CD4-positive, alpha-beta T cell (primary cell): Measurements from ENCODE around the gene ARHGEF4. TPM values are rescaled to one million over a fixed set of nuclear protein-coding genes. Genes with fewer than 3 reads are reported as not detected.

Experiments
- ATAC-seq: fragments of 200-7000 bp; cut with Tn5 transposase; one replicate; pipeline ENCODE4 v1.10.0; 2022; ENCODE audit warnings: mild to moderate bottlenecking; ENCODE audit not compliant: poor library complexity
- CTCF ChIA-PET: fragments of 350-600 bp; sonication (Branson Sonifier 250); formaldehyde crosslinking; loops from one replicate; lab custom pipeline; 2021; ENCODE audit warnings: antibody characterized with exemption, inconsistent platforms; lab: Charles Lee
- POLR2A ChIA-PET: fragments of 350-600 bp; sonication (Branson Sonifier 250); formaldehyde crosslinking; loops from one replicate; lab custom pipeline; 2021; ENCODE audit warnings: antibody characterized with exemption, inconsistent platforms; lab: Charles Lee
- DNase-seq, 14 experiments: peaks; one replicate each; pipeline ENCODE4 v3.0.0-alpha.2; 2013 to 2020; ENCODE audit warnings: mixed read lengths in 2 of 14
- H3K27ac ChIP-seq, 2 donors: one replicate each; pipeline versions ENCODE4 v1.5.1 to v1.7.0; 2013; ENCODE audit warnings: low read length in 2 of 2, low read depth in 1 of 2, mild to moderate bottlenecking in 1 of 2
- H3K27me3 ChIP-seq, 2 experiments: 1 replicate in 1 of 2; 2 replicates in 1 of 2; pipeline versions ENCODE4 v1.6.1 to v1.7.0; 2013; ENCODE audit warnings: low read length in 2 of 2, control low read depth in 1 of 2, mild to moderate bottlenecking in 1 of 2, moderate library complexity in 1 of 2; ENCODE audit not compliant: insufficient read depth in 2 of 2, control insufficient read depth in 1 of 2
- H3K36me3 ChIP-seq: one replicate; pipeline ENCODE4 v1.6.1; 2013; ENCODE audit warnings: low read length, control low read depth; ENCODE audit not compliant: insufficient read depth
- H3K4me1 ChIP-seq: one replicate; pipeline ENCODE4 v1.6.1; 2013; ENCODE audit warnings: low read length, control low read depth; ENCODE audit not compliant: insufficient read depth
- H3K4me3 ChIP-seq: one replicate; pipeline ENCODE4 v1.5.1; 2013; ENCODE audit warnings: mild to moderate bottlenecking, low read length, moderate library complexity
- H3K9me3 ChIP-seq, 2 experiments: 1 replicate in 1 of 2; 2 replicates in 1 of 2; pipeline versions ENCODE4 v1.6.1 to v1.7.0; 2013; ENCODE audit warnings: low read length in 2 of 2, mild to moderate bottlenecking in 2 of 2, control low read depth in 1 of 2, moderate library complexity in 1 of 2; ENCODE audit not compliant: control insufficient read depth in 1 of 2, insufficient read depth in 1 of 2
- H3K27ac Mint-ChIP-seq: one replicate; pipeline ENCODE4 v1.8.0; 2020; ENCODE audit warnings: mixed read lengths
- H3K27me3 Mint-ChIP-seq: one replicate; pipeline ENCODE4 v1.8.0; 2021; ENCODE audit warnings: mixed read lengths
- H3K36me3 Mint-ChIP-seq: one replicate; pipeline ENCODE4 v1.8.0; 2021; ENCODE audit warnings: low read depth, mixed read lengths
- H3K4me1 Mint-ChIP-seq: one replicate; pipeline ENCODE4 v1.8.0; 2021; ENCODE audit warnings: low read depth, mixed read lengths
- H3K4me3 Mint-ChIP-seq: one replicate; pipeline ENCODE4 v1.8.0; 2020; ENCODE audit warnings: mild to moderate bottlenecking, mixed read lengths
- H3K9me3 Mint-ChIP-seq: one replicate; pipeline ENCODE4 v1.8.0; 2020; ENCODE audit warnings: mixed read lengths
- intact Hi-C, 2 experiments: fragments of 100-400 bp; cut with DNase I in 1 of 2; cut with micrococcal nuclease in 1 of 2; formaldehyde crosslinking; loops; one replicate each; pipeline versions ENCODE4 v1.15.1 to v1.9.0; 2023 to 2025; cut with DNase I, micrococcal nuclease
- total RNA-seq, 174 experiments: library from RNA in 2 of 174; stranded (reverse) in 2 of 174; gene quantifications; one replicate each; pipeline ENCODE4 v1.2.3 and lab custom pipeline; 2021 to 2026
- TF ChIP-seq, protein P1 (sequence below): fragments of 200-600 bp; IDR thresholded peaks from one replicate; pipeline ENCODE4 v1.8.0; 2022; ENCODE audit warnings: antibody characterized with exemption, mild to moderate bottlenecking

Gene ARHGEF4
- total RNA-seq, 2 experiments from 2014 or later, result 3.6 to 4.1 TPM

DNA sequence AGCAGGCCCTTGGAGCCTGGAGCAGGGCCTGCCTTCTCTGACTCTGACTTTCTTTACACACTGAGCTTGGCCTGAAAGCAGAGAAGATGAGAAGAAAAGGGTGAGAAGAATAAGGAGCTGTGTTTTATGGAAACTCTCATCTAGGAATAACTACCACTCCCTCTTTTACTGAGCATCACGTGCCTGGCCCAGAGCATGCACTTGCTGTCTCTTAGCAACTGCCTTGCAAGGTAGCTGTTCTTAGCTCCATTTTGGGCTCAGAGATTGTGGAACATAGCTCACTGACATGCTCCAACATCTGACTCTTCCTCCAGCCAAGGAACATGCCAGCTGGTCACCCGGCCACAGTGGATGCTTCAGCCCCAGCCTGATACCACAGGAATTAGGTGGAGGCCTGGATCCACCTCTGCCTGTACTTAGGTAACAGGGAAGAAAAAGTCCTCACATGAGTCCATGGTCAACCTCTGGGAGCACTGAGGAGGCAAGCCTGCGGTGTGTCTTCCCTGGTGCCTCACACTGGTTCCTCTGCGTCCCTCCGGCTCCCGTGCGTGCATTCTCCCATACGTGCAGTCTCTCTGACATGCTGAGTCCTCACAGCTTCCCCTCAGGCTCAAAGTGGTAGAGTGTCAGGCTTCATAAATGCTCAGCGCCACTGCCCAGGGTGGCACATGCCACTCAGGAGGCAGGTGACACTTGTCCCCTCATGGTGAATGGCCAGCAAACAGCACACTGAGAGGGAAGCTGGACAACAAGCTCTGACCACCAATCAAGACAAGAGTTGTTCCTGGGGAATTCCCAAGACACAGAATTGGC lies 45.7 kb upstream of the ARHGEF4 start:
- intact Hi-C loops, result loop anchor here in 1 of 2 experiments (10.0 kb wide), 1 partner anchor 704 kb away; the partner anchor contains the start of gene MZT2A
- Histone ChIP-seq H3K27ac (no peak overlapping the region), H3K4me1 (no peaks in the 10 kb centered on the region), H3K27me3 (peaks cover 0 to 2% of the 10 kb centered on the region in 2 experiments), H3K4me3 (no peak overlapping the region), H3K9me3 (no peaks in the 10 kb centered on the region), H3K36me3 (no peaks in the 10 kb centered on the region)
- Mint-ChIP-seq H3K27ac (no peak overlapping the region), H3K4me1 (no peaks in the 10 kb centered on the region), H3K27me3 (peaks cover 4% of the 10 kb centered on the region), H3K9me3 (no peaks in the 10 kb centered on the region), H3K4me3 (no peak overlapping the region), H3K36me3 (no peaks in the 10 kb centered on the region)
- no peak for DNase-seq
- POLR2A ChIA-PET, result no interaction called here
- TF ChIP-seq, protein P1, sequence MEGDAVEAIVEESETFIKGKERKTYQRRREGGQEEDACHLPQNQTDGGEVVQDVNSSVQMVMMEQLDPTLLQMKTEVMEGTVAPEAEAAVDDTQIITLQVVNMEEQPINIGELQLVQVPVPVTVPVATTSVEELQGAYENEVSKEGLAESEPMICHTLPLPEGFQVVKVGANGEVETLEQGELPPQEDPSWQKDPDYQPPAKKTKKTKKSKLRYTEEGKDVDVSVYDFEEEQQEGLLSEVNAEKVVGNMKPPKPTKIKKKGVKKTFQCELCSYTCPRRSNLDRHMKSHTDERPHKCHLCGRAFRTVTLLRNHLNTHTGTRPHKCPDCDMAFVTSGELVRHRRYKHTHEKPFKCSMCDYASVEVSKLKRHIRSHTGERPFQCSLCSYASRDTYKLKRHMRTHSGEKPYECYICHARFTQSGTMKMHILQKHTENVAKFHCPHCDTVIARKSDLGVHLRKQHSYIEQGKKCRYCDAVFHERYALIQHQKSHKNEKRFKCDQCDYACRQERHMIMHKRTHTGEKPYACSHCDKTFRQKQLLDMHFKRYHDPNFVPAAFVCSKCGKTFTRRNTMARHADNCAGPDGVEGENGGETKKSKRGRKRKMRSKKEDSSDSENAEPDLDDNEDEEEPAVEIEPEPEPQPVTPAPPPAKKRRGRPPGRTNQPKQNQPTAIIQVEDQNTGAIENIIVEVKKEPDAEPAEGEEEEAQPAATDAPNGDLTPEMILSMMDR, result no peak
- CTCF ChIA-PET, result no interaction called here
- ATAC-seq, result no peak

DNA sequence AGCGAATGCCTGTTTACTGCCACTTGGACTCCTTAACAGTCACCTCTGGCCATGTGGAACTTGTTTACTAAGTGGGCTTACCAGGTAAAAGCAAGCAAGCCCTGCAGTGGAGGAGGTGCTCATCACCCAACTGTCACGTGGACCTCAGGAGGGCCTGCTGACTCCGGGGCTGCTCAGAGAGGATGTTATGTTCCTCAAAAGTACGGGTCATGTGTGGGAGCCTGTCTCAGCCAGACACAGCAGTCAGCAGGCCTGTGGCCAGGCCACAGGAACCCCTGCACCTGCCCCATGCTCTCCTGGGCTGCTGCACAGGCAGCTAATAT lies 45.1 kb upstream of the ARHGEF4 start:
- H3K4me3 Mint-ChIP-seq, result no peak overlapping the region

DNA sequence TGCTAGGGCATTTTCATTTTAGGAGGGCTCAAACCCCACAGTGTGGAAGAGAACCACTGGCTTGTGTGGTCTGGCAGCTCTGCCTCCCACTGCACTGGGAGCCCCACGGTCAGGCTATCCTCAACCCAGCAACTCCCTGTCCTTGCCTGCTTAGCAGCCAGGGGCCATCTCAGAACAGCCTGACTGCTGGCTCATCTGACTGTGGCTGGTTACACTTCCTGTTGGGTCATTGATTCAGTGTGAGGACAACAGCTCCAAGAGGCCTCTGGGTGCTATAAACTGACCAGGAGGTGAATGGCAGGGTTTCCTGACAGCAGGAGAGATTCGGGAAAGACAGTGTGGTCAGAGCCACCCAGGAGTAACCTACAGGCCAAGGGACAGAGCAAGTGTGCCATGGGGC lies 41.3 kb upstream of the ARHGEF4 start:
- Histone ChIP-seq H3K27ac (no peak overlapping the region), H3K36me3 (no peaks in the 10 kb centered on the region), H3K27me3 (peaks cover 0 to 2% of the 10 kb centered on the region in 2 experiments), H3K4me1 (peaks cover 17% of the 10 kb centered on the region), H3K4me3 (no peak overlapping the region), H3K9me3 (no peaks in the 10 kb centered on the region)
- ChIA-PET POLR2A (no interaction called here), CTCF (interaction anchor here (1.6 kb wide), 1 partner anchor 78 kb away, joined by 5 read pairs; no protein-coding TSS in a partner anchor)
- TF ChIP-seq, protein P1, result no peak
- intact Hi-C loops, result loop anchor here in 1 of 2 experiments (5.0 to 10.0 kb wide), 4 partner anchors 307 to 699 kb away; partner anchors contain the start of genes IMP4, MZT2A, MZT2B and SMPD4
- H3K27me3 Mint-ChIP-seq, result peaks cover 4% of the 10 kb centered on the region
- no peak for DNase-seq
- H3K36me3 Mint-ChIP-seq, result no peaks in the 10 kb centered on the region
- H3K4me1 Mint-ChIP-seq, result peaks cover 7% of the 10 kb centered on the region
- no peak overlapping the region for H3K27ac Mint-ChIP-seq
- no peaks in the 10 kb centered on the region for H3K9me3 Mint-ChIP-seq
- no peak for ATAC-seq
- H3K4me3 Mint-ChIP-seq, result peak overlapping the region; percentile 77

More for the DNA sequence above, 45.1 kb upstream of the ARHGEF4 start:
- Mint-ChIP-seq H3K27me3 (peaks cover 4% of the 10 kb centered on the region), H3K9me3 (no peaks in the 10 kb centered on the region), H3K36me3 (no peaks in the 10 kb centered on the region), H3K27ac (no peak overlapping the region), H3K4me1 (no peaks in the 10 kb centered on the region)
- TF ChIP-seq, protein P1, result no peak
- Histone ChIP-seq H3K9me3 (no peaks in the 10 kb centered on the region), H3K4me1 (no peaks in the 10 kb centered on the region), H3K36me3 (no peaks in the 10 kb centered on the region), H3K27ac (no peak overlapping the region), H3K27me3 (peaks cover 0 to 2% of the 10 kb centered on the region in 2 experiments), H3K4me3 (no peak overlapping the region)
- POLR2A ChIA-PET, result no interaction called here
- ATAC-seq (no peak), DNase-seq (no peak)
- CTCF ChIA-PET, result no interaction called here
- intact Hi-C loops, result loop anchor here in 1 of 2 experiments (10.0 kb wide), 1 partner anchor 703 kb away; the partner anchor contains the start of gene MZT2A
